Stimulated activated CD8-positive, alpha-beta memory T cell treated with anti-CD3 and anti-CD28 coated beads, Interleukin-4, amount 100 ng/mL, for 4 hours (primary cell): ENCODE measurements around the gene SLC3A2.
"Not testable (repeated sequence)": the region's sequence is repeated elsewhere in the genome, so short reads cannot be mapped to it uniquely, and the experiment has no call there.

Source experiments
- DNase-seq, 2 donors: peaks; one replicate each; pipeline ENCODE4 v3.0.0-alpha.2; 2020; ENCODE audit warnings: low read depth in 2 of 2, low spot score in 1 of 2

Gene SLC3A2

DNA sequence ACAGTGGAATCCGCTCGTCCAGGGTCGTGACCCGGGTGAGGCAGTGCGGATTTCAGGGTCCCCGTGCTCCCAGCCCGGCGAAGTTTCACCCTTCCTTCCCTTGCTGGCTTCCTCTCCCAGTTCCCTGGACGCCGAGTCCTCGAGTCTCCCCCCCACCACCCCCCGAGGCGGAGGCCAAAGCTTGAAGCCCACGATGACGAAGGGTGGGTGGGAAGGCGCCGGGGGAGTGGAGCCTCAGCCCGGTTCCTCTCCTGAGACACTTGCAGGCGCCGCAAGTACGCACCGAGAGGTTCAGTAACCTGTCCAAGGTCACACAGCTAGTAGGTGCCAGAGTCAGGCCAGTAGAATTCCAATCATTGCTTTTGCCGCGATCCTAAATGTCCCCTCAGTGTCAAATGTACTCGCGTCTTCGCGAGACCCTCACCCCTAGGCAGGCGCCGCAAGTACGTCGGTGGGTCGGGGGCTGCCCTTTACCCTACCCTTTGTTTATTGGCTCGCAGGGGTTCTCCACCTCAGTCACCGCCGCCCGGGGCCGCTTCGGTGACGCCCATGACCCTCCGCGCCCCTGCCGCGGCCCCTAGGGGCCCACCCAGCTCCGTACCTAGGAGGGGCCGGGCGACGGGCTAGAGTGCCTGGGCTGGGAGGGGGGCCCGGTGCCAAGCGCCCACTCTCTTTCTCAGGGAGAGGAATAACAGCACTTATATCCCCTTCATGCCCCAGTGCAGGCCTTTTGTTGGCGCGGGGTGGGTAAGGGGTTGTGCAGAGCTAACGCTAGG, 46.2 kb downstream of the SLC3A2 start:
- DNase-seq: no peak

GRCh38 chr11:62928011-62928410, 47.3 kb downstream of the SLC3A2 start:
- no peak for DNase-seq

DNA sequence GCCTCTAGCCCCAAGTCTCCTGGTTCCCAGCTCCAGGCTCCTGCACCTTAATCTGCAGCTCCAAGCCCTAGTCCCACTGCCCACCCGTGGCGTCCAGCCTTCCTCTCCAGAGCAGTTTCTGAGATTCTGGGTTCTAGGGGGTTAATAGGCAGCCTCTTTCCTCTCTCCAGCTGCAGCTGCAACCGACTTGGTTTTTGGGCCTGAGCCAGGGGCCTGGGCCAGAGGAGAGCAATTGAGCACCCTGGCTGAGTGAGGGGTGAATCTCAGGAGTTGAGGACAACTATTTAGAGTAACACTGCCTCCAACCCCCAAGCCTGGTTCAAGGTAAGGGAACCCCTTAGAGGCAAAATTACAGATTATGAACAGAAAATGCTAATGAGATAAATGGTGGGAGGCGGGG, 49.5 kb downstream of the SLC3A2 start:
- DNase-seq: no peak

- no peak for DNase-seq
Observed at GRCh38 chr11:62930666-62931065, 50.0 kb downstream of the SLC3A2 start.

- no peak for DNase-seq
Observed at GRCh38 chr11:62931499-62932278, 51.0 kb downstream of the SLC3A2 start.

DNA sequence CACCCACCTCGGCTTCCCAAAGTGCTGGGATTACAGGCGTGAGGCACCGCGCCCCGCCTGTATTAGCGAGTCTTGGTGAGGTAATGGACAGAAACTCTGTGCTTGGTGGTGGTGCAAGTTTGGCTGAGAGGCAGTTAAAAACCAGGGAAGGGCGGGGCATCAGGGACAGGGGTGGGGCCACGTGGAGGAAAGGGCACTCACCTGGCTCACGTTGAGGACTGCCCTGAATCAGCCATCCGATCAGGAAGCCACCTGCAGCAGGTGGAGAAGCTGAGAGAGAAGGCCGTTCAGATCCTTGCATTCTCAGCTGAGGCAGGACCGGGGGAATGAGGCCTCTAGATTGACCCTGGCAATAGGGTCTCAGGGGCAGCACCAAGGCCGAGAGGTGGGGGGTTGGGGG, 52.6 kb downstream of the SLC3A2 start:
- no peak for DNase-seq

- DNase-seq: no peak
Observed at GRCh38 chr11:62933750-62934495, 53.2 kb downstream of the SLC3A2 start.

DNA sequence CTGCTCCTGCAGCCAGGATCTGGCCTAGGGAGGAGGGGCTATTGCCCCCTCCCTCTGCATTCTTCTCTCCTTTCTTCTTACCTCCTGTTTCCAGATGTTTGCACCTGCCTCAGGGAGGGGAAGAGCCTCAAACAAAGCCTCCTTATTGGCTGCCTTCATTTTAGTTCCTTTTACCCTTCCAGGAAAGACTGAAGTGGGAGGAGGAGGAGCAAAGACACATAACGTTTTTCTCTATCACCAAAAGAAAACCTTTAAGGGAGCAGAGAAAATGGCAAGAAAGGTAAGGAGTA, 53.7 kb downstream of the SLC3A2 start:
- no peak for DNase-seq

DNA sequence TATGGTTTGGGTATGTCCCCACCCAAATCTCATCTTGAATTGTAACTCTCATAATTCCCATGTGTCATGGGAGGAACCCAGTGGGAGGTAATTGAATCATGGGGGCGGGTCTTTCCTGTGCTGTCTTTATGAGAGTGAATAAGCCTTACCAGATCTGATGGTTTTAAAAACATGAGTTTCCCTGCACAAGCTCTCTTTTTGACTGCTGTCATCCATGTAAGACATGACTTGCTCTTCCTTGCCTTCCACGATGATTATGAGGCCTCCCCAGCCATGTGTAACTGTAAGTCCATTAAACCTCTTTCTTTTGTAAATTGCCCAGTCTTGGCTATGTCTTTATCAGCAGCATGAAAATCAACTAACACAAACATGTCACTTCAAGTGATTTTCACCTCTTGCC, 56.8 kb downstream of the SLC3A2 start:
- DNase-seq: not testable (repeated sequence)
